Inflammatory macrophage (primary cell): ENCODE data around the gene PARD3B.
A peak's percentile ranks its signal among the peaks of the same experiment; 100 is the strongest.

Source experiments
- DNase-seq, 2 donors: peaks; one replicate each; pipeline ENCODE4 v3.0.0-alpha.2; 2020 to 2022

PARD3B gene

GRCh38 chr2:204842661-204843485 is 297.6 kb downstream of the PARD3B start:
- no peak for DNase-seq

GRCh38 chr2:204846471-204846870 is 301.2 kb downstream of the PARD3B start:
- DNase-seq: no peak

GRCh38 chr2:204849892-204850291 is 304.6 kb downstream of the PARD3B start:
- no peak for DNase-seq

GRCh38 chr2:204850581-204850980 is 305.3 kb downstream of the PARD3B start:
- DNase-seq: no peak

GRCh38 chr2:204853905-204854304 is 308.6 kb downstream of the PARD3B start:
- no peak for DNase-seq

- no peak for DNase-seq
These were observed 315.0 kb downstream of the PARD3B start for GRCh38 chr2:204860274-204860673.

GRCh38 chr2:204862809-204863208 is 317.5 kb downstream of the PARD3B start:
- DNase-seq: no peak

- DNase-seq: no peak
These were observed 318.1 kb downstream of the PARD3B start for GRCh38 chr2:204863336-204863735.

- DNase-seq: no peak
These were observed 324.0 kb downstream of the PARD3B start for GRCh38 chr2:204869132-204869823.

GRCh38 chr2:204870053-204870452 is 324.8 kb downstream of the PARD3B start:
- no peak for DNase-seq

- peak; percentile 37 to 78 for DNase-seq
These were observed 326.1 kb downstream of the PARD3B start for GRCh38 chr2:204871231-204871953.

GRCh38 chr2:204876311-204876710 is 331.0 kb downstream of the PARD3B start:
- no peak for DNase-seq

GRCh38 chr2:204877691-204878090 is 332.4 kb downstream of the PARD3B start:
- DNase-seq: no peak

- DNase-seq: no peak
These were observed 335.7 kb downstream of the PARD3B start for GRCh38 chr2:204880928-204881327.

- DNase-seq: no peak
These were observed 336.4 kb downstream of the PARD3B start for GRCh38 chr2:204881655-204882054.

- DNase-seq: no peak
These were observed 340.5 kb downstream of the PARD3B start for GRCh38 chr2:204885747-204886146.

- DNase-seq: no peak
These were observed 341.4 kb downstream of the PARD3B start for GRCh38 chr2:204886713-204887112.

GRCh38 chr2:204888222-204888621 is 342.9 kb downstream of the PARD3B start:
- no peak for DNase-seq

GRCh38 chr2:204890680-204891079 is 345.4 kb downstream of the PARD3B start:
- DNase-seq: no peak

- DNase-seq: no peak
These were observed 346.5 kb downstream of the PARD3B start for GRCh38 chr2:204891739-204892138.

GRCh38 chr2:204892506-204893255 is 347.4 kb downstream of the PARD3B start:
- no peak for DNase-seq

- no peak for DNase-seq
These were observed 350.9 kb downstream of the PARD3B start for GRCh38 chr2:204896146-204896545.

GRCh38 chr2:204897561-204897960 is 352.3 kb downstream of the PARD3B start:
- DNase-seq: no peak
